ENCODE data around the gene GMPR.
"Not testable (repeated sequence)": the region's sequence is repeated elsewhere in the genome, so short reads cannot be mapped to it uniquely, and the experiment has no call there.

DNA sequence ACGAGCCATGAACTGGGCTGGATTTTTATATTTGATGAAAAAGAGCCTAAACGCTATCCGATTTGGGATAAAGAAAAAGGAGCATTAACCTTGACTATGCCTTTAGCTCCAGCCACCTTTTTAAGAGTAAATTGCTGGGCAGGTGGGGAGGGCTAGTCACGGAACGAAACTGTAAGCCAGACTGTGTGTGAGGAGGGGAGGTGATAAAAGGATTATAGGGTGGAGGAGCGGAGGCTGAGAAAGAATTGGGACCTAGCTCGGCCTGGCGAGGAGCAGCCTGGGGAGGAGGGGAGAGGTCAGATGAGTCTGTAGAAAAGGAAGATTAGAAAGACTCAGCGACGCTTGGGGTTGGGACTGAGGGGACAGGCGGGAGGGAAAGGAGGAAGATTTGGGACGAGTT, 24.4 kb downstream of the GMPR start:
- TF ChIP-seq, protein P1, sequence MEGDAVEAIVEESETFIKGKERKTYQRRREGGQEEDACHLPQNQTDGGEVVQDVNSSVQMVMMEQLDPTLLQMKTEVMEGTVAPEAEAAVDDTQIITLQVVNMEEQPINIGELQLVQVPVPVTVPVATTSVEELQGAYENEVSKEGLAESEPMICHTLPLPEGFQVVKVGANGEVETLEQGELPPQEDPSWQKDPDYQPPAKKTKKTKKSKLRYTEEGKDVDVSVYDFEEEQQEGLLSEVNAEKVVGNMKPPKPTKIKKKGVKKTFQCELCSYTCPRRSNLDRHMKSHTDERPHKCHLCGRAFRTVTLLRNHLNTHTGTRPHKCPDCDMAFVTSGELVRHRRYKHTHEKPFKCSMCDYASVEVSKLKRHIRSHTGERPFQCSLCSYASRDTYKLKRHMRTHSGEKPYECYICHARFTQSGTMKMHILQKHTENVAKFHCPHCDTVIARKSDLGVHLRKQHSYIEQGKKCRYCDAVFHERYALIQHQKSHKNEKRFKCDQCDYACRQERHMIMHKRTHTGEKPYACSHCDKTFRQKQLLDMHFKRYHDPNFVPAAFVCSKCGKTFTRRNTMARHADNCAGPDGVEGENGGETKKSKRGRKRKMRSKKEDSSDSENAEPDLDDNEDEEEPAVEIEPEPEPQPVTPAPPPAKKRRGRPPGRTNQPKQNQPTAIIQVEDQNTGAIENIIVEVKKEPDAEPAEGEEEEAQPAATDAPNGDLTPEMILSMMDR (conservative IDR thresholded peaks at IDR 0.05; ENCODE audit: low read length) = not testable (repeated sequence)
- TF ChIP-seq EZH2phosphoT487 (IDR thresholded peaks at IDR 0.05; ENCODE audit: borderline replicate concordance, low read depth, low read length) = not testable (repeated sequence)

Data from OCI-LY7 (cell line).